Vagina (tissue), 2 donors: ENCODE data around the gene CACNA1D.

Experiments
- CTCF ChIP-seq, 3 experiments: fragments of 450-650 bp in 2 of 3; fragments of 200-600 bp in 1 of 3; sonication (generic) in 1 of 3; IDR thresholded peaks; one replicate each; pipeline ENCODE4 v1.5.1; 2017 to 2019; ENCODE audit warnings: antibody characterized with exemption in 3 of 3, mild to moderate bottlenecking in 2 of 3, moderate library complexity in 2 of 3
- POLR2A ChIP-seq, 2 donors: fragments of 450-650 bp; IDR thresholded peaks; one replicate each; pipeline ENCODE4 v1.6.1; 2017; ENCODE audit warnings: antibody characterized with exemption in 2 of 2, mild to moderate bottlenecking in 2 of 2, moderate library complexity in 2 of 2
- POLR2AphosphoS5 ChIP-seq, 2 donors: sonication (generic); formaldehyde crosslinking; IDR thresholded peaks; one replicate each; pipeline ENCODE4 v1.9.0; 2017; ENCODE audit warnings: antibody characterized with exemption in 2 of 2, mild to moderate bottlenecking in 2 of 2, low read depth in 1 of 2; ENCODE audit not compliant: insufficient read depth in 1 of 2

GRCh38 chr3:53711387-53711786 lies 217.0 kb downstream of the CACNA1D start:
- no peak for TF ChIP-seq CTCF (IDR thresholded peaks at IDR 0.05)
- no peak for TF ChIP-seq POLR2A (IDR thresholded peaks at IDR 0.05)
- TF ChIP-seq POLR2AphosphoS5 (IDR thresholded peaks at IDR 0.05; ENCODE audit: insufficient read depth in 1 of 2, low read depth in 1 of 2), result no peak
